ENCODE measurements around the gene LCN9.
"Not testable (repeated sequence)": the region's sequence is repeated elsewhere in the genome, so short reads cannot be mapped to it uniquely, and the experiment has no call there.

The LCN9 gene

GRCh38 chr9:135648494-135649410, 14.4 kb upstream of the LCN9 start:
- DNase-seq = no peak

- DNase-seq = no peak
These were observed 13.6 kb upstream of the LCN9 start for GRCh38 chr9:135649508-135649907.

GRCh38 chr9:135650408-135650807, 12.7 kb upstream of the LCN9 start:
- DNase-seq = no peak

- DNase-seq = no peak
These were observed 7.8 kb upstream of the LCN9 start for GRCh38 chr9:135655317-135655716.

- DNase-seq = no peak
These were observed 5.7 kb upstream of the LCN9 start for GRCh38 chr9:135657416-135657815.

GRCh38 chr9:135659252-135659651, 3.9 kb upstream of the LCN9 start:
- no peak for DNase-seq

GRCh38 chr9:135660407-135660806, 2.7 kb upstream of the LCN9 start:
- DNase-seq = no peak

- DNase-seq = no peak
These were observed 1.1 kb upstream of the LCN9 start for GRCh38 chr9:135661816-135662560.

- DNase-seq = no peak
These were observed 302 bp downstream of the LCN9 start for GRCh38 chr9:135663451-135663770.

GRCh38 chr9:135663857-135664256, 748 bp downstream of the LCN9 start:
- DNase-seq = no peak

GRCh38 chr9:135664266-135664665, 1.2 kb downstream of the LCN9 start:
- DNase-seq = no peak

- DNase-seq = no peak
These were observed 2.0 kb downstream of the LCN9 start for GRCh38 chr9:135664801-135665794.

GRCh38 chr9:135665795-135666189, 2.7 kb downstream of the LCN9 start:
- DNase-seq = no peak

GRCh38 chr9:135666534-135667462, 3.7 kb downstream of the LCN9 start:
- no peak for DNase-seq

GRCh38 chr9:135667463-135668001, 4.4 kb downstream of the LCN9 start:
- no peak for DNase-seq

- DNase-seq = not testable (repeated sequence)
These were observed 5.9 kb downstream of the LCN9 start for GRCh38 chr9:135669018-135669417.

- DNase-seq = no peak
These were observed 6.6 kb downstream of the LCN9 start for GRCh38 chr9:135669616-135670285.

GRCh38 chr9:135670721-135671590, 7.8 kb downstream of the LCN9 start:
- DNase-seq = no peak

GRCh38 chr9:135671591-135672041, 8.5 kb downstream of the LCN9 start:
- DNase-seq = no peak

- DNase-seq = not testable (repeated sequence)
These were observed 9.7 kb downstream of the LCN9 start for GRCh38 chr9:135672786-135673185.
